ENCODE measurements around the gene FCER1A.
"Not testable (repeated sequence)": the region's sequence is repeated elsewhere in the genome, so short reads cannot be mapped to it uniquely, and the experiment has no call there.

The FCER1A gene

GRCh38 chr1:159302095-159302494, at the start of gene FCER1A:
Gene FCER1A, plus strand, starts transcription at chr1:159302336. Its CDS starts 29 bp downstream, at chr1:159302365.
- no peak for DNase-seq

- DNase-seq: no peak
Measured at GRCh38 chr1:159261311-159261710, 40.8 kb upstream of the FCER1A start.

GRCh38 chr1:159261721-159262494, 40.2 kb upstream of the FCER1A start:
- no peak for DNase-seq

GRCh38 chr1:159266832-159267231, 35.3 kb upstream of the FCER1A start:
- DNase-seq: no peak

GRCh38 chr1:159274631-159275030, 27.5 kb upstream of the FCER1A start:
- no peak for DNase-seq

- DNase-seq: no peak
Measured at GRCh38 chr1:159275891-159276290, 26.2 kb upstream of the FCER1A start.

GRCh38 chr1:159279773-159280172, 22.4 kb upstream of the FCER1A start:
- DNase-seq: no peak

GRCh38 chr1:159282118-159282517, 20.0 kb upstream of the FCER1A start:
- DNase-seq: no peak

GRCh38 chr1:159289060-159289459, 13.1 kb upstream of the FCER1A start:
- DNase-seq: no peak

- DNase-seq: no peak
Measured at GRCh38 chr1:159291424-159291823, 10.7 kb upstream of the FCER1A start.

GRCh38 chr1:159296706-159297375, 5.3 kb upstream of the FCER1A start:
- DNase-seq: no peak

GRCh38 chr1:159300146-159300545, 2.0 kb upstream of the FCER1A start:
- no peak for DNase-seq

GRCh38 chr1:159307346-159308020, 5.3 kb downstream of the FCER1A start:
- no peak for DNase-seq

GRCh38 chr1:159311679-159312078, 9.5 kb downstream of the FCER1A start:
- no peak for DNase-seq

- DNase-seq: no peak
Measured at GRCh38 chr1:159315381-159315780, 13.2 kb downstream of the FCER1A start.

GRCh38 chr1:159318784-159319551, 16.8 kb downstream of the FCER1A start:
- no peak for DNase-seq

GRCh38 chr1:159334797-159335196, 32.7 kb downstream of the FCER1A start:
- no peak for DNase-seq

- DNase-seq: no peak
Measured at GRCh38 chr1:159338018-159338417, 35.9 kb downstream of the FCER1A start.

GRCh38 chr1:159339536-159339935, 37.4 kb downstream of the FCER1A start:
- DNase-seq: no peak

GRCh38 chr1:159341736-159342135, 39.6 kb downstream of the FCER1A start:
- no peak for DNase-seq

- DNase-seq: no peak
Measured at GRCh38 chr1:159342761-159343425, 40.8 kb downstream of the FCER1A start.

GRCh38 chr1:159349374-159349773, 47.2 kb downstream of the FCER1A start:
- DNase-seq: not testable (repeated sequence)

Data from CD4-positive, alpha-beta T cell treated with Interleukin-1 beta for 1 hour (primary cell).